HG02870 (cell line): ENCODE data around the gene EXOC6.

Source experiments
- ATAC-seq: cut with Tn5 transposase; IDR thresholded peaks from one replicate; pipeline ENCODE4 v1.9.1; 2021; ENCODE audit warnings: mild to moderate bottlenecking, moderate library complexity; ENCODE audit not compliant: unreplicated experiment

EXOC6 gene

GRCh38 chr10:92999191-92999590 is 150.9 kb downstream of the EXOC6 start:
- no peak for ATAC-seq

- ATAC-seq: no peak
Measured at GRCh38 chr10:93006435-93007039, 158.2 kb downstream of the EXOC6 start.

GRCh38 chr10:93015722-93016121 is 167.4 kb downstream of the EXOC6 start:
- ATAC-seq: no peak

- ATAC-seq: no peak
Measured at GRCh38 chr10:93023013-93023650, 174.8 kb downstream of the EXOC6 start.

- ATAC-seq: no peak
Measured at GRCh38 chr10:93026072-93026471, 177.8 kb downstream of the EXOC6 start.

- ATAC-seq: no peak
Measured at GRCh38 chr10:93027508-93027907, 179.2 kb downstream of the EXOC6 start.

- no peak for ATAC-seq
Measured at GRCh38 chr10:93028883-93029282, 180.6 kb downstream of the EXOC6 start.

- ATAC-seq: no peak
Measured at GRCh38 chr10:93030409-93030808, 182.1 kb downstream of the EXOC6 start.

- no peak for ATAC-seq
Measured at GRCh38 chr10:93032105-93032808, 183.9 kb downstream of the EXOC6 start.

- ATAC-seq: no peak
Measured at GRCh38 chr10:93032809-93033137, 184.5 kb downstream of the EXOC6 start.

GRCh38 chr10:93034426-93034825 is 186.1 kb downstream of the EXOC6 start:
- no peak for ATAC-seq

- ATAC-seq: no peak
Measured at GRCh38 chr10:93039110-93039509, 190.8 kb downstream of the EXOC6 start.

- no peak for ATAC-seq
Measured at GRCh38 chr10:93039721-93040120, 191.4 kb downstream of the EXOC6 start.

GRCh38 chr10:93054486-93054885 is 206.2 kb downstream of the EXOC6 start:
- ATAC-seq: no peak

- ATAC-seq: no peak
Measured at GRCh38 chr10:93058139-93058538, 209.8 kb downstream of the EXOC6 start.

GRCh38 chr10:93059975-93060886 is 211.9 kb downstream of the EXOC6 start, which contains the start of gene CYP26C1:
Gene CYP26C1, plus strand, starts transcription at chr10:93060798. Its CDS starts 466 bp downstream, at chr10:93061264.
- no peak for ATAC-seq

- no peak for ATAC-seq
Measured at GRCh38 chr10:93060887-93061593, 212.7 kb downstream of the EXOC6 start.

- no peak for ATAC-seq
Measured at GRCh38 chr10:93061594-93062513, 213.5 kb downstream of the EXOC6 start.

- no peak for ATAC-seq
Measured at GRCh38 chr10:93062514-93063143, 214.3 kb downstream of the EXOC6 start.
